ENCODE data around the gene TMPRSS3.
A peak's percentile ranks its signal among the peaks of the same experiment; 100 is the strongest.
"Not testable (repeated sequence)": the region's sequence is repeated elsewhere in the genome, so short reads cannot be mapped to it uniquely, and the experiment has no call there.

The TMPRSS3 gene

DNA sequence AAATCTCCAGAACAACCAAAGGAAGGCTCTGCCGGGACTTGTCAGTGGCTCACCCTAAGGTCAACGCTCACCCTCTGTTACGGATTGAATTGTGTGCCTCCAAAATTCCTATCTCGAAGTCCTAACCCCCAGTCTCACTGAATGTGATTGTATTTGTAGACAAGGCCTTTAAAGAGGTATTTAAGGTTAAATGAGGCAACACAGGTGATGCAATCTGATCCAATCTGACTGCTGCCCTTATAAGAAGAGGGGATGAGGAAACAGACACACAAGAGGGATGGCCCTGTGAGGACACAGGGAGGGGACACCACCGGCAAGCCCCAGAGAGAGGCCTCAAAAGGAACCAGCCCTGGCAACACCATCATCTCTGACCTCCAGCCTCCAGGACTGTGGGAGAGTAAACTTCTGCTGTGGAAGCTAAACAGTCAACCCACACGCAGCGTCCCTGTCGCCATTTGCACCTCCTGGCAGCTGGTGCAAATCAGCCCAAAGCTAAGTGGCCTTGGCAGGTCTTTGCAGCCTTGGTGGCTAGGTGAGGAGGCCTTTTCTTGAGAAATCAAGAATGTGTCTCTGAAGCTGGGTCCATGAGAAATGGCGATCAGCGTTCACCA, 32.1 kb upstream of the TMPRSS3 start:
- peak; percentile 4 for DNase-seq

DNA sequence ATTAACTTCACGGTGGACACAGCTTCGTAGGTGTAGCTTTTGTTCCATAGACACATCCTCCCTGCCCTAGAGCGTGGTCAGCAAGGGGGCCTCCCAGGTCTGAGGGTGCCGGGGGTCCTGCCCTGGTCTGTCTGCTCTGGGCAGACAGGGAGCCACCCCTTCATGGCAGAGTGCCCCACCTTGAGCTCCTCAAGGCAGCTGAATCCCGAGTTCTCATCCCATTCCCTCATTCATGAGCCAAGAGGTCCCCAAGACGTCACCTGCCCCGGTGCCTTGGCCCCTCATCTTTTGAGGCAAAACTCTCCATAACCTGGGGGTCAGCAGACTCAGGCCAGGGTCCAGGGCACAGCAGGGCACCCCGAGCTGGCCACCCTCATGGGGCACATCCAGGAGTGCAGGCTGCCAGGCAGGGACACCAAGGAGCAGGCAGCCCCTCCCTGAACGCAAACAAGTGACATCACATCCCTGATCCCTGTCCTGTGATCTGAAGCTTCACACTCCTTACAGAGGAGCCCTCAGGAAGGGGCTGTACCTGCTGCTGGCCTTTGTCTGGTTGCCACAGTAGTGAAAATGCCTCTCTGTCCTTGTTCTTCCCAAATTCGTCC, 31.1 kb upstream of the TMPRSS3 start:
- peak; percentile 1 for DNase-seq

DNA sequence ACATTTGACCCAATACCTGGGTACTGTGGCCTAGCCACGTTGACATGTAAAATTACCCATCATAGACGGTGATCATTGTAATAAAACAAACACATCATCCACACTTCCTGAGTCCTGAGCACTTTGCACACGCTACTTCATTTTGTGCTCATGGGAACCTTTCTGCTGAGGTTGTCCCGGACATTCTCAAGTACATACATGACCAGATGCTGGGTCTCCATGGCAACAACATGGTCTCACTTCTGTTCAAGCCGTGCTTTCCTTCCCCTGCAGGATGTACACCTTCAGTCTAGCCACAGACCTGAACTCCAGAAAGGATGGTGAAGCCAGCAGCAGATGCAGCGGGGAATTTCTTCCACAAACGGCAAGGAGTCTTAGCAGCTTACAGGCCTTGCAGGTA, 30.6 kb upstream of the TMPRSS3 start:
- peak; percentile 11 for DNase-seq

DNA sequence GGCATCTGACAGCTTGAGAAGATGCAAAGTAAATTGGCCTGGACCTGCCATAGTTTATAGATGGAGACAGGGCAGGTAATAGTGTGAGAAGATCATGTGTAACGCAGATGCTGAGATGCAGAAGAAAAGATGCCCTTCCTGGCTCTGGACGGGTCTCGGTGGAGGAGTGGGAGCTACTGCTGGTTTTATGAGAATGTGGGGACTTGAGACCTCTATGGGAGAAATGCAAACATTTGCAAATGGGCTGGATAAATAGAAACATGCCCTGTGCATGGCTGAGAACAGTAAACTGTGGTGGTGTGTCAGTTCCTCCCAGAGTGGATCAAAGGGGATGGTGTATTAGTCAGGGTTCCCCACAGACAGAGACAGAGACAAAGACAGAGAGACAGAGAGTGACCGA, 29.7 kb upstream of the TMPRSS3 start:
- DNase-seq, result peak; percentile 49

DNA sequence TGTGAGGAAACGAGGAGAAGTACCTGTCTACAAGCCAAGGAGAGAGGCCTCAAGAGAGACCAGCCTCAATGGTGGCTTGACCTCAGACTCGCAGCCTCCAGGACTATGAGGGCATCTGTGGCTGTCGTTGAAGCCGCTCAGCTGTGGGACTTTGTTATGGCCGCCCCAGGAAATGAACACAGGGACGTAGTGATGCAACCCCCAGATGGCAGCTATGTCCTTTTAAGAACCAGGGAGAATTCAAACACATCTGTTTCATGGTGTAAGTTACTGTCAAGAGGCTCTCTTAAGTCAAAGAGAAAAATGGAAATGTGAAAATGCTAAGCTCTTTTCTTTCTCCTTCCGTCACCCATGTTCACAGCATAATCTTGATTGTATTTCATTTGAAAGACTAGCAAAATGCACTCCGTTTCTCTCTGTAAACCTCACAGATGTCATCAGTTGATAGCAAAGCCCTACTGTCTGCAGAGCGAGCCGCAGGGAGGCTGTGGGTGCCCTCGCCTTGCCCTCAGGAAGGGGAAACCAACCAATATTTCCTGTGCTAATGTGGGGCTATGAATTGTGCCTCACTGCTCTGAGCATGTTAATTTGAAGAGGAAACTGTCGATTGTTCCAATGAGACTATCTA, 29.2 kb upstream of the TMPRSS3 start:
- DNase-seq, result peak; percentile 84

DNA sequence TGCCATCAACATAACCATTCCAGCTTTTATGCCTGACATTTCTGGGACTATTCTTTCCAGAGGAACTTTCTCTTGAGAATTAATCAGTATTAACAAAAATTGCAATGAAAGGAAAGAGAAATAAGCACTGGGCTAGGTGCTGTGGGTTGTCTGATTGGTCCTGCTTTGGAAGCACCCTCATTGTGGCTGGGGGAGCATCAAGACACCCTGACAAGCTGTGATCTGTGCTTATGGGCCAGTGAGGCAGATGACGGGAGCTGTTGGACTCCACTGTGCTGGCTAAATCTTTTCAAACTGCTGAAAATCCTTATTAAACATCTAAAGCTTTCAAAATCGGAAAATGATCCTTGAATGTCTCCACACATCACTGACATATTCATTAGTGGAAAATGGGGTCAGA, 27.8 kb upstream of the TMPRSS3 start:
- peak; percentile 3 for DNase-seq

DNA sequence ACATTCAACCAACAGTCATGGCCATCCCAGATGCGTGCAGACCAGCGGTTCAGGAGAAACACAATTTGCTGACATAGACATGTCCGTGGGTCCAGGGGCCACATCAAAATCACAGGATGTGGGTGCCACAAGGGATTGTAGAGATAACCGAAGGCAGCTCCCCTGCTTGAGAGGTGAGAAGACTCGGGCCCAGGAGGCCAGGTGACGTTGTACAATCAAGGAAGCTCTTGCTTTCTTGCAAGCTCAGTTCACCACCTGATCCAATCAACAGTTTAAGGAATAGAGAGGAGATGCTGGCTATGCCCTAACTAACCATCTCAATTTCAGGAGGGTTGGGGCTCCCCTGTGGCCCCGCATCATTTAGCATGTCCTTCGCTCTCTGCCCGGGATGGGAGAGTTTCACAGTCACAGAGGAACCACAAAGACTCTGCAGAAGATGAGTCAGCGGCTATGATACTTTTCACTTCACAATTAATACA, 27.4 kb upstream of the TMPRSS3 start:
- peak; percentile 64 for DNase-seq

DNA sequence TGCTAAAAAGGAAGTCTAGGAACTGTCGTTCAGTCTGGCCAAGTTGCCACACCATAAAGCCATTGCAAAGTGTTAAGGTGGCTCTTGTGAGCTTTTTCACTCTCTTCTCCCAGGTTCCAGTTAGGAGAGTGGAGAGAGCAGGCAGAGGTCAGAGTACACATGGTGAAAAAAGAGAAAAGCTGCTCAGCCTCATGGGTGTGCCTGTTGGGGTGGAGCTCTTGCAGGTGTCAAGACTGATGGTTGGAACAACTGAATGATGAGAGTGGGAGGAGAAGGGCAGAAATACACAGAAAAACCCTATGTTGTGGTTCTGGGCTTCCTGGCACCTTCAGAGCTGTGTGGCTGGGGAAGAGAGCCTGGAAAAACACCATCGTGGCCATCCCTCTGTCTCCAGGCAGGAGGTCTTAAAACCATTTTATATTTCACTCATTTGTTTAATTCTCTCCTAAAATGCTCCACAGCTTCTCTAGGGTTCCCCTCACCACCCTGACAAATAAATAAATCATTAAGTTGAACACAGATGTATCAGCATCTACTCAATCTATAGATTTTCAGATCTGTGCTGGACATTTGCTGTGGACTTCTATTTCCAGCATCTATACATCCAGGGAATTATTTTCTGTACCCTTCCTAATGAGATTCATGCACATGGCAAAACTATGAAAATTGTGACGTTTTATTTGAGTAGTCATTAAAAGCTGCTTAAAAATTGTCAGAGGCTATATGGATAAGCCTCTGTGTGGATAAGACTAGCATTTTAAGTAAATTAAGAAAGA, 25.4 kb upstream of the TMPRSS3 start:
- peak; percentile 18 for DNase-seq

DNA sequence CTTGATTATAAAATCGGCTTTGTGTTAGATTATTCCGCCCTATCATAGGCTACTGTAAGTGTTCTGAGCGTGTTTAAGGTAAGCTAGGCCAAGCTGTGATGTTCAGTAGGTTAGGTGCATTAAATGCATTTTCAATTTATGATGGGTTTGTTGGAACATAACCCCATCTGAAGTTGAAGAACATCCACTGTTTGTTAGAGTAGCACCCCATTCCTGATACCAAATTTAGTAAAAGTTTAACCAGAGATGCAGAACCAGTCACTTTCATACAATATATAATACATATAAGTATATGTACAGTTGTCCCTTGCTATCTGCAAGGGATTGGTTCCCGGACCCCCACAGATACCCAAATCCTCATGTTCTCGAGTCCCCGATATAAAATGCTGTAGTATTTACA, 24.0 kb upstream of the TMPRSS3 start:
- no peak for DNase-seq

DNA sequence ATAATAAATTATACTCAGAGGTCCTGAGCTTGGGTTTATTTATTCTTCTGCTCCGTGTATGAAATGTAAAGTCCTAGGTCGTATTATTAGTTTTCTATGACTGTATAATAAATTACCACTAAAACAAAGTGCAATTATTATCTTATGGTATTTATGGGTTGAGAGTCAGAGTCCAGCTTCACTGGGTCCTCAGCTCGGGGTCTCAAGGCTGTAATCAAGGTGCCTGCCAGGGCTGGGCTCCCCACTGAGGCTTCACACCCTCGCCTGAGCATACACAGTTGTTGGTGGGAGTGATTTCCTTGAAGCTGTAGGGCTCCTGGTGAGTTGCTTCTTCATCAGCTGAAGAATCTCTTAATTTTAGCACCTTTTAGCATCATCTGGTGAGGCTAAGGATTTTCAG, 23.0 kb upstream of the TMPRSS3 start:
- peak; percentile 1 for DNase-seq

DNA sequence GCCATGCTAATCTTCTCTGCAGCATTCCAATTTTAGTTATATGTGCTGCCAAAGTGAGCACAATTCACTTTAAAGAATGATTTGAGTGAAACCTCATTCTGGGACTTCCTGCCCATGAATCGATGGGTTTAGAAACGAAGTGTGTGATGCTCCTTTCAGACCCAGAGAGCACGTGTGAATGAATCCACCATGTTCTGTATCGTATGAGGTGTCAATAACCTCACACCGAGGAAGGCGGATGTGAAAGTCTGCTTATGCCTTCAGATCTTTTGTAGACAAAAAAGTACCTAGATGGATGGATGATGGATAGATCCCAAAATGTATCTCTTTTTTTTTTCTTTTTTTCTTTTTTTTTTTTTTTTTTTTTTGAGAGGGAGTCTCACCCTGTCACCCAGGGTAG, 21.7 kb upstream of the TMPRSS3 start:
- peak; percentile 49 for DNase-seq

DNA sequence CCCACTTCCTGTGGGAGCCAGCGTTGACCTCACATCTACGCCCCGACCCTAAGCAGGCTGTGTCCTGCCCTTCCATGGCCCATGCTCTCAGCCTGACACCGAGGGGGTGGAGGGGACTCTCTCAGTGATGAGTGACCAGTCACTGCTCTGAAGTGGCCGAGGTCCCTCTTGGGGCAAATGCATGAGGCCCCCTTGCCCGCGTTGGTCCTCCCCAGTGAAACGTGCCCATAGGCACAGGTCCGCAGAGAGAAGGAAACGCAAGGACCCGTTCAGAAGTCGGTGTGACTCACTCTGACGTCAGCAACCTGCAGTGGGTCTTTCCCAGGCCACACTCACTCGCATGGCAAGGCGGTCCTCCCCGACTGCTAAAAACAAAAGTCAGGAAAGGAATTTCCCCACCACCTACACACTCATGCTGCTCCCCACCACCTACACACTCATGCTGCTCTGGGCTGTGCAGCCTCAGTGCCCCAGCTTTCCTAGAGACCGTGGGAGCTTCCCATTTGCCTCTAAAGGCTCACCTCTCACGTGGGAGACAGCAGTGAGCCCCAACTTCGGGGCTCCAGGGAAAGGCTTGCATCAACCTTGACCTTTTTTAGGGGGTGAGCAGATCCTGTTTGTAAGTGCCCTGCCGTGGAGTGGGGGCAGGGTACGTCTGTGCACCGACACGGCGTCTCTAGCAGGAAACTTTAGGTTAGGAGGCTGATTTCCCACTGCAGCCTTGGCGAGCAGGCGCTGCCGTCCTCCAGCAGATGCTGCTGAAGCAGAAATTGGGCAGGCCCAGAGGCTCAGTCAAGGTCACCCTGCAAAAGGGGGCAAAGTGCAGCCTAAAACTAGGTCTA, 19.3 kb upstream of the TMPRSS3 start:
- peak; percentile 94 for DNase-seq

DNA sequence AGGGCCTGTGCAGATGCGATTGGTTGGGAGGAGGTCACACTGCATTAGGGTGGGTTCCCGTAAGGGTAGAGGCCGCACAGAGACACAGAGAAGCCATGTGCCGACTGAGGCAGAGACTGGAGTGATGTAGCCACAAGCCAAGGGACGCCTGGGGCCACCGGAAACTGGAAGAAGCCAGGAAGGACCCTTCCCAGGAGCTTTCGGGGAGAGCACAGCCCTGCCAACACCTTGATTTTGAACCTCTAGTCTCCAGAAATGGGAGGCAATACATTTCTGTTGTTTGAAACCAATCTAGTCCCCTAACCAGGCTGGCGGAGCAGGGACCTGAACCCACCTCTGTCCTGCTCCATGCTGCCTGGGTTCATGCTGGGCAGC, 18.7 kb upstream of the TMPRSS3 start:
- DNase-seq, result no peak

DNA sequence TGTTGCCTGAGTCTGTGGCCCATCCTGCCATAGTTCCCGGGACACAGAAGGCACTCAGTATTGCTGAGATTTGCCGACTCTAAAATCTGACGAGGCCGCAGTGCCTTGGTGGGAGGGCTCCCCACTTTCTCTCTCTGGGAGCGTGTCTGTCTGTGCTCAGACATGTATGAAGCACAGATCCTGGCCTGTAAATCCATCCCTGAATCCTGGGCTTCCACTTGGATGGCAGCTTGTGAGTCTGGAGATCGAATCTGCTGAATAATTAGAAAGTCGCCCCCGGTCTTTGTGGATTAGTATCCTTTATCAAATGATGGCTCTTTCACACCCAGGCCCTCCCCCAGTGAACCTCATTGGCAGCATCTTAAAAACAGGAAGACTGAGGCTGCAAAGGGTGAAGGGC, 18.2 kb upstream of the TMPRSS3 start:
- DNase-seq, result peak; percentile 23

DNA sequence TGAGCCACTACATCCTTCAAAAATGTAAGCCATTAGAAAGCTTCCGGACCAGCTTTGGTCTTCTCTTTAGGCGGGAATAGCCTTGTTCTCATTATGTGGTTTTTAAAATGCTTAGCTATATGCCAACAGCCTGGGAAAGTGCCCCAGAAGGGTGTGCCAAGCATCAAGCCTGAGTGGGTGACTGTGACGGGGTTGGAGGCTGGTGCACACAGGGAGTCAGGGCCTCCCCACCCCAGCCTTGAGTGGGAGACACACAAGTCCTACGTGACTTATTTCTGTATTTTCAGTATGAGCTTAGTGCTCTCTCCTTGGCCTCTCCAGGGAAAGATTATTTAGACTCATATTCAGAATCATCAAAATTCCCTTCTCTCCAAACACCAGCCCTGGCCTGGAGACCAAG, 17.6 kb upstream of the TMPRSS3 start:
- DNase-seq, result peak; percentile 22

DNA sequence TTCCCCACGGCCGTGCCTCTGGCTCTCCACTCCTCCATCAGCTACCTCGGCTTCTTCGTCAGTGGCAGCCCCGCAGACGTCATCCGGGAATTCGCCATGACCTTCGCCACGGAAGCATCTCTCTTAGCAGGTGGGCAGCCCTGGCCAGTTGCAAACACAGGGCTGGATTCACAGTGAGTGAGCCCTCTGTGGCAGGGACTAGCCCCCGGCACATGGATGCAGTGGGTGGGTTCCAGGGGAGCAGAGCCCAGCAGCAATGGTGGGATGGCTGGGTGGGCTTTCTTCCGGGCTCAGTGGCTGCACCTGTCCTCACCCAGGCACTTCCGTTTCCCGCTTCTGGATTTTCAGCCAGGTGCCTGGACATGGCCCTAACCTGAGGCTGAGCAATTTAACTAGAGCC, 17.2 kb upstream of the TMPRSS3 start:
- DNase-seq, result peak; percentile 2

DNA sequence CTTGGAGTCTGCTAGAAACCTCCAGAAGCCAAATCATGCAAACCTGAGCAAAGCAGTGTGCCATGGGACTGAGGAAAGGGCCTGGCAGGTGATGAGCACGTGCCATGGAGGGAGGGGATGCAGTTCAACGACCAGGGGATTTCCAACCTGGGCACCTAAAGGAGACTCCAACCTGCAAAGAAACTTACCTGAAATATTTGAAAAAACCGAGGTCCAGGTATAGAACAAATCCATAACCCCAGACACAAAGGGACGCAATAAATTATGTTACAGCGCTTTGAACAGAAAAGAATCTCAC, 16.7 kb upstream of the TMPRSS3 start:
- DNase-seq, result peak; percentile 1

DNA sequence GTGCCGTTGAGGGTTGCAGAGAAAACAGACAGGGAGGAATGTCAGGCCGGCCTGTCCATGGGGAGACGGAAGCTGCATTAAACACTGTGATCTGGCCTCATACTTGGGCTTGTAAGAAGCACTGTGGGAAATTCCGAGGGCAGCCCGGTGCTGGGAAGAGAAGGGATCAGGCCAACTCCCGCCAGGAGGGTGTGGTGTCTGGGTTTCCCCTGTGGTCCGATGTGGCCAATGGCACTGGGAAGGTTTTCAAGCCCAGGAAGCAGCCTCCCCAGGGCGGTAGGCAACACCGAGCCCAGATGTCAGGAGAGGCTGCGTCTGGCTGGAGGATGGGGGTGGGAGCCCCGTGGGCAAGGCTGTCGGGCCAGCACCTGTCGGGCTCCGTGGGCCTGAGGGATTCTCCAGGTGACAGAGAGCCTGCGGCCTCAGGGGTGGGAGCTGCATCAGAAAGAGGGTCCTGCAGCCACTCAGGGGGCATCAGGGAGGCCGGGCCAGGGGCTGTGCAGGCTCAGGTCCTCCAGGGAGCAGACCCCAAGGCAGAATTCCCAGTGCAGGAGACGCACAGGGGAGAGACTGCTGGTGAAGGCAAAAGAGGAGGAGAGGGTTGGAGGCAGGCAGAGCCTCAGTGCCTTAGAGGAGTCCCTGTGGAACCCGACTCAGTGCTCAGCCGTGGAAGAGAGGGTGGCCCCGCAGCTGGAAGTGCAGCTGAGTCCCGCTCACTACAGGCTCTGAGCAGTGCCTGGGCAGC, 16.2 kb upstream of the TMPRSS3 start:
- DNase-seq, result peak; percentile 3

DNA sequence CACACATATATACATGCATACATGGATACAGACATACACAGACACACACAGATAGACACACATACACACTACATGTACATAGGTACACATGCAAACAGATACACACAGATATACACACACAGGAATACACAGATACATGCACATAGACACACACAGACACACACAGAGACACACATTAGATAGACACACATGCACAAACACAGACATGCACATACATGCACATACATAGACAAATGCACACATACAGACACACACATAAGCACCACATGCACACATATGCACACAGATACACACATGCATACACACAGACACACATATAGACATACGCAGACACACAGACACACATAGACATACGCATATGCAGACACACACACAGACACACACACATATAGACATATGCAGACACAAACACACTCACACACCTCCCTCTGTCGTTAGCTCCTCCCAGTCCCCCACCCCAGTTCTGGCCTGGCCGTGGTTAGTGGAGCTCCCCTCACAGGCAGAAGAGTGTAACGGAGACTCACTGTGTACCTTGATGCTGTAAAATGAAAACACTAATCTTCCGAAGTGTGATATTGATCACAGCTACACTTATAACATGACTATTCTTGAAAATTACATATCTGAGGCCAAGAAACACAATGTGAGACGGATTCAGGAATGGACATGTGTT, 15.5 kb upstream of the TMPRSS3 start:
- DNase-seq, result peak; percentile 23

DNA sequence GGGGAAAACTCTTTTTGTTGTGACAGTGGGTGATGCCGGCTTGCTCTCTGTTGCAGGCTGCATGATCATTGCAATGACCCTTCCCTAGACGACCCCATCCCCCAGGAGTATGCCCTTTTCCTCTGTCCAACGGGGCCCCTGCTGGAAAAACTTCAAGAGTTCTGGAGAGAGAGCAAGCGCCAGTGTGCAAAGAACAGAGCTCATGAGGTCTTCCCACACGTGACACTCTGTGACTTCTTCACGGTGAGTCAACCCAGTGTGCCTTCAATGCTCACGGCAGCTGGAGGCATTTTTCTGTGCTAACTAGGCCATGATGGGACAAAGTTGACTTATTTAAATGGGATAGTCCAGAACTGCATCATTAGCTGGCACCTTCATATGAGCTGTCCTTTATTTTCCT, 13.5 kb upstream of the TMPRSS3 start:
- DNase-seq, result peak; percentile 48

DNA sequence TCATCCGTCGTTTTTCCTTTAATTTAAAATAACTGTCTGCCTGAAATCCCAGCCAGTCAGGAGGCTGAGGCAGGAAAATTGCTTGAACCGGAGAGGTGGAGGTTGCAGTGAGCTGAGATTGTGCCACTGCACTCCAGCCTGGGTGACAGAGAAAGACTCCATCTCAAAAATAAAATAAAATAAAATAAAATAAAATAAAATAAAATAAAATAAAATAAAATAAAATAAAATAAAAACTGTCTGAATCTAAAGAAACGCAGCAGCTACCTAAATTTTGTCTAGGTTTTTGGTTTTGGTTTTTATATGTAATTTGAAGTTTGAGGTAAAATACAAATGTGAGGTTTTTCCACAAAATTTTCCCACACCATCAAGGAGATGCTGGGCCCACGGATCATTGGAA, 12.9 kb upstream of the TMPRSS3 start:
- not testable (repeated sequence) for DNase-seq

DNA sequence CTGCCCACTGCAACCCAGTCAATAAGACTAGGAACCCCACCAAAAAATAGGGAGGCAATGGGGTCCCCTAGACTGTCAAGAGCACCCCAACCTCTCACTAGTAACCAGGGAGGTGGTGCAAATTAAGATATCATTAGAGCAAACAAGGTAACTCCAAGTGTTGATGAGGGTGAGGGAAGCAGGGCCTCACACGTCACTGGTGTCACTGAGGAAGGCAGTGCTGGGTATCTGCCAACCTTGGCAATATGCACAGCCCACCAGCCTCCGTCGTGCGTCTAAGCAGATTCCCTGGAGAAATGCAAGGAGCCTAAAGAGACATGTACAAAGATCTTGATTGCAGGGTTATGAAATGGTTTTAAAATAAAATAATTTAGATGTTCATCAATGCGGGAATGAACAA, 11.6 kb upstream of the TMPRSS3 start:
- no peak for DNase-seq

Data from CD4-positive, alpha-beta T cell treated with Interleukin-17A for 4 hours (primary cell).